ENCODE results near the gene ACKR2.

DNA sequence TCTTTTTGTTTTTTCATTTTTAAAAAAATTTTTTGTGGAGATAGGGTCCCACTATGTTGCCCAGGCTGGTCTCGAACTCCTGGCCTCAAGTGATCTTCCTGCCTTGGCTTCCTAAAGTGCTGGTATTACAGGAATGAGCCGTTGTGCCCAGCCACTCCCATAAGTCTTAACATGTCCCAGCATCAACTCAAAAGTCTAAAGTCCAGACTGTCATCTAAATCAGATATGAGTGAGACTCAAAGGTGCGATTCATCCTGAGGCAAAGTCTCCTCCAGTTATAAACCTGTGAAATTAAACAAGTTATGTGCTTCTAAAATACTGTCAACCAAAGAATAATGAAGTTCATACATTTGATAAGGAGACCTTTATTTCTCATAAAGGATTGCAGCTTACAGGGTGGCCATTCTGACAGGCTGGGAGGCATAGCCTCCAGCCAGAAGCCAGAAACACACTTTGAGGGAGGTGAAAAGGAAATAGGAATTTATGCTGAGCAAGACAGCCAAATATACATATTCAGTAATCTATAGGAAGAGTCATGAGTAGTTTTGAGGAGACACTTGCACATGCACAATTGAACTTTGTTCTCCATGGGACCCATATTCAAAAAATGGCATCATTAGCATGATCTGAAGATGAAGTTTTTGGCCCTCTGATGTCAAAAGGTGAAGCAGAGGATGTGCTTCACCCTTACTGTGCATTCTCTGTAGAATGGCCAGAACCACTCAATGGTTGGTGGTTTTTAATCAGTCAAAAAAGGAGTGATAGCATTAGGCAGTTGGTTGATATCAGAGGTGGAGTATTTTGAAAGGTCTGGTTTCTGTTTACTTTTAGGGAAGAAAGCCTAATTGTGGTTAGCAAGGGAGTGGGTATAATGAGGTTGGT, 85.7 kb downstream of the ACKR2 start:
- TF ChIP-seq, protein P1, sequence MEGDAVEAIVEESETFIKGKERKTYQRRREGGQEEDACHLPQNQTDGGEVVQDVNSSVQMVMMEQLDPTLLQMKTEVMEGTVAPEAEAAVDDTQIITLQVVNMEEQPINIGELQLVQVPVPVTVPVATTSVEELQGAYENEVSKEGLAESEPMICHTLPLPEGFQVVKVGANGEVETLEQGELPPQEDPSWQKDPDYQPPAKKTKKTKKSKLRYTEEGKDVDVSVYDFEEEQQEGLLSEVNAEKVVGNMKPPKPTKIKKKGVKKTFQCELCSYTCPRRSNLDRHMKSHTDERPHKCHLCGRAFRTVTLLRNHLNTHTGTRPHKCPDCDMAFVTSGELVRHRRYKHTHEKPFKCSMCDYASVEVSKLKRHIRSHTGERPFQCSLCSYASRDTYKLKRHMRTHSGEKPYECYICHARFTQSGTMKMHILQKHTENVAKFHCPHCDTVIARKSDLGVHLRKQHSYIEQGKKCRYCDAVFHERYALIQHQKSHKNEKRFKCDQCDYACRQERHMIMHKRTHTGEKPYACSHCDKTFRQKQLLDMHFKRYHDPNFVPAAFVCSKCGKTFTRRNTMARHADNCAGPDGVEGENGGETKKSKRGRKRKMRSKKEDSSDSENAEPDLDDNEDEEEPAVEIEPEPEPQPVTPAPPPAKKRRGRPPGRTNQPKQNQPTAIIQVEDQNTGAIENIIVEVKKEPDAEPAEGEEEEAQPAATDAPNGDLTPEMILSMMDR (IDR thresholded peaks at IDR 0.05) = no peak
- TF ChIP-seq HMGA2 (CRISPR knock-in tag; IDR thresholded peaks at IDR 0.05) (no peak), FOXK1 (CRISPR knock-in tag; IDR thresholded peaks at IDR 0.05) (no peak), TEAD4 (CRISPR knock-in tag; IDR thresholded peaks at IDR 0.05) (no peak), FOXJ3 (CRISPR knock-in tag; IDR thresholded peaks at IDR 0.05; ENCODE audit: borderline replicate concordance) (no peak)
- TF ChIP-seq, protein P2, sequence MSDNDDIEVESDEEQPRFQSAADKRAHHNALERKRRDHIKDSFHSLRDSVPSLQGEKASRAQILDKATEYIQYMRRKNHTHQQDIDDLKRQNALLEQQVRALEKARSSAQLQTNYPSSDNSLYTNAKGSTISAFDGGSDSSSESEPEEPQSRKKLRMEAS (CRISPR knock-in tag; IDR thresholded peaks at IDR 0.05) = no peak
- TF ChIP-seq, protein P3, sequence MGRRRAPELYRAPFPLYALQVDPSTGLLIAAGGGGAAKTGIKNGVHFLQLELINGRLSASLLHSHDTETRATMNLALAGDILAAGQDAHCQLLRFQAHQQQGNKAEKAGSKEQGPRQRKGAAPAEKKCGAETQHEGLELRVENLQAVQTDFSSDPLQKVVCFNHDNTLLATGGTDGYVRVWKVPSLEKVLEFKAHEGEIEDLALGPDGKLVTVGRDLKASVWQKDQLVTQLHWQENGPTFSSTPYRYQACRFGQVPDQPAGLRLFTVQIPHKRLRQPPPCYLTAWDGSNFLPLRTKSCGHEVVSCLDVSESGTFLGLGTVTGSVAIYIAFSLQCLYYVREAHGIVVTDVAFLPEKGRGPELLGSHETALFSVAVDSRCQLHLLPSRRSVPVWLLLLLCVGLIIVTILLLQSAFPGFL (CRISPR knock-in tag; IDR thresholded peaks at IDR 0.05; ENCODE audit: borderline replicate concordance) = no peak
- TF ChIP-seq, protein P4, sequence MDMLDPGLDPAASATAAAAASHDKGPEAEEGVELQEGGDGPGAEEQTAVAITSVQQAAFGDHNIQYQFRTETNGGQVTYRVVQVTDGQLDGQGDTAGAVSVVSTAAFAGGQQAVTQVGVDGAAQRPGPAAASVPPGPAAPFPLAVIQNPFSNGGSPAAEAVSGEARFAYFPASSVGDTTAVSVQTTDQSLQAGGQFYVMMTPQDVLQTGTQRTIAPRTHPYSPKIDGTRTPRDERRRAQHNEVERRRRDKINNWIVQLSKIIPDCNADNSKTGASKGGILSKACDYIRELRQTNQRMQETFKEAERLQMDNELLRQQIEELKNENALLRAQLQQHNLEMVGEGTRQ (CRISPR knock-in tag; IDR thresholded peaks at IDR 0.05) = no peak
- TF ChIP-seq, protein P5, sequence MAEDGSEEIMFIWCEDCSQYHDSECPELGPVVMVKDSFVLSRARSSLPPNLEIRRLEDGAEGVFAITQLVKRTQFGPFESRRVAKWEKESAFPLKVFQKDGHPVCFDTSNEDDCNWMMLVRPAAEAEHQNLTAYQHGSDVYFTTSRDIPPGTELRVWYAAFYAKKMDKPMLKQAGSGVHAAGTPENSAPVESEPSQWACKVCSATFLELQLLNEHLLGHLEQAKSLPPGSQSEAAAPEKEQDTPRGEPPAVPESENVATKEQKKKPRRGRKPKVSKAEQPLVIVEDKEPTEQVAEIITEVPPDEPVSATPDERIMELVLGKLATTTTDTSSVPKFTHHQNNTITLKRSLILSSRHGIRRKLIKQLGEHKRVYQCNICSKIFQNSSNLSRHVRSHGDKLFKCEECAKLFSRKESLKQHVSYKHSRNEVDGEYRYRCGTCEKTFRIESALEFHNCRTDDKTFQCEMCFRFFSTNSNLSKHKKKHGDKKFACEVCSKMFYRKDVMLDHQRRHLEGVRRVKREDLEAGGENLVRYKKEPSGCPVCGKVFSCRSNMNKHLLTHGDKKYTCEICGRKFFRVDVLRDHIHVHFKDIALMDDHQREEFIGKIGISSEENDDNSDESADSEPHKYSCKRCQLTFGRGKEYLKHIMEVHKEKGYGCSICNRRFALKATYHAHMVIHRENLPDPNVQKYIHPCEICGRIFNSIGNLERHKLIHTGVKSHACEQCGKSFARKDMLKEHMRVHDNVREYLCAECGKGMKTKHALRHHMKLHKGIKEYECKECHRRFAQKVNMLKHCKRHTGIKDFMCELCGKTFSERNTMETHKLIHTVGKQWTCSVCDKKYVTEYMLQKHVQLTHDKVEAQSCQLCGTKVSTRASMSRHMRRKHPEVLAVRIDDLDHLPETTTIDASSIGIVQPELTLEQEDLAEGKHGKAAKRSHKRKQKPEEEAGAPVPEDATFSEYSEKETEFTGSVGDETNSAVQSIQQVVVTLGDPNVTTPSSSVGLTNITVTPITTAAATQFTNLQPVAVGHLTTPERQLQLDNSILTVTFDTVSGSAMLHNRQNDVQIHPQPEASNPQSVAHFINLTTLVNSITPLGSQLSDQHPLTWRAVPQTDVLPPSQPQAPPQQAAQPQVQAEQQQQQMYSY (CRISPR knock-in tag; IDR thresholded peaks at IDR 0.05) = no peak
